BLaER1 treated with 17β-estradiol and CSF1 and Interleukin-3, amounts not matched to agents 10 nM and 100 nM (cell line): ENCODE measurements around the gene TMC1.

Source experiments
- H3K27ac ChIP-seq, 11 experiments: shearing (Covaris generic); formaldehyde crosslinking; 2 replicates each; pipeline ENCODE4 v1.8.1; 2022
- H3K27me3 ChIP-seq, 11 experiments: shearing (Covaris generic); formaldehyde crosslinking; 2 replicates each; pipeline ENCODE4 v1.8.1; 2022
- H3K36me3 ChIP-seq, 11 experiments: shearing (Covaris generic); formaldehyde crosslinking; 2 replicates each; pipeline ENCODE4 v1.8.1; 2022
- H3K4me1 ChIP-seq, 10 experiments: shearing (Covaris generic); formaldehyde crosslinking; 2 replicates each; pipeline ENCODE4 v1.8.1; 2022
- H3K4me2 ChIP-seq, 11 experiments: shearing (Covaris generic); formaldehyde crosslinking; 2 replicates each; pipeline ENCODE4 v1.8.1; 2022
- H3K4me3 ChIP-seq, 10 experiments: shearing (Covaris generic); formaldehyde crosslinking; 2 replicates each; pipeline ENCODE4 v1.8.1; 2022
- H3K9ac ChIP-seq, 11 experiments: shearing (Covaris generic); formaldehyde crosslinking; 2 replicates each; pipeline ENCODE4 v1.8.1; 2022
- H3K9me3 ChIP-seq, 11 experiments: shearing (Covaris generic); formaldehyde crosslinking; replicated peaks in 1 of 11; 2 replicates each; pipeline ENCODE4 v1.8.1; 2022
- H4K20me1 ChIP-seq, 11 experiments: shearing (Covaris generic); formaldehyde crosslinking; 2 replicates each; pipeline ENCODE4 v1.8.1; 2022
- Cebpa-rat ChIP-seq, 11 experiments: shearing (Covaris generic); IDR thresholded peaks; 2 replicates each; pipeline ENCODE4 v1.8.1; 2022

The TMC1 gene

GRCh38 chr9:72577212-72577753 lies 55.9 kb downstream of the TMC1 start:
- no peak for TF ChIP-seq Cebpa-rat (IDR thresholded peaks at IDR 0.05)
- Histone ChIP-seq H3K9ac (no peak overlapping the region), H3K27me3 (no peaks in the 10 kb centered on the region), H4K20me1 (no peaks in the 10 kb centered on the region), H3K9me3 (no peaks in the 10 kb centered on the region), H3K36me3 (no peaks in the 10 kb centered on the region), H3K27ac (no peak overlapping the region), H3K4me3 (no peak overlapping the region), H3K4me1 (peaks cover 0 to 19% (median 0%) of the 10 kb centered on the region in 10 experiments; a peak in 7 of 20 replicates), H3K4me2 (peak overlapping the region in 4 of 11 experiments; percentile 24 to 42 (median 40); a peak in 6 of 22 replicates)

DNA sequence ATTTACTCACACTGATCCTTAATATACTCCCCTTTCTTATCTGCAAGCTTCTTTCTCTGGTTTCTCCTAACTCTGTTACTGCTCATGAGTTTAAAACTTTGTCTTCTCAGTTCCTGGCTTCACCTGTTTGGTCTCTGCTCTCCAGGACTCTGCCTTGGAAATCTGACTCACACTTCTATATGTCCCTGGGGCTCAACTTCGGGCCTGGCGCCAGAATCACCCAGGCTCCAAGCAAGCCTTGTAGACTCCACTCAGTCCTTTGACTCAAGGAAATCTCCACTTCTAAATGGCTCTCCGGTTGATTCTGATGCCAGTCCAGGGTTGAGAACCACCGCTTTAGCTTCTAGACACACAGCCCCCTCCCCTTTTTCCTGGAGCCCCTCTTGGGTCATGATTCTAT lies 57.8 kb downstream of the TMC1 start:
- Histone ChIP-seq H3K4me2 (no peak overlapping the region), H3K27ac (no peak overlapping the region), H3K9me3 (peaks cover 0 to 1% (median 0%) of the 10 kb centered on the region in 11 experiments; a peak in 1 of 22 replicates), H3K9ac (no peak overlapping the region), H4K20me1 (no peaks in the 10 kb centered on the region), H3K4me3 (no peak overlapping the region), H3K27me3 (no peaks in the 10 kb centered on the region), H3K36me3 (no peaks in the 10 kb centered on the region), H3K4me1 (peaks cover 0 to 35% (median 0%) of the 10 kb centered on the region in 10 experiments; a peak in 7 of 20 replicates)
- no peak for TF ChIP-seq Cebpa-rat (IDR thresholded peaks at IDR 0.05)

DNA sequence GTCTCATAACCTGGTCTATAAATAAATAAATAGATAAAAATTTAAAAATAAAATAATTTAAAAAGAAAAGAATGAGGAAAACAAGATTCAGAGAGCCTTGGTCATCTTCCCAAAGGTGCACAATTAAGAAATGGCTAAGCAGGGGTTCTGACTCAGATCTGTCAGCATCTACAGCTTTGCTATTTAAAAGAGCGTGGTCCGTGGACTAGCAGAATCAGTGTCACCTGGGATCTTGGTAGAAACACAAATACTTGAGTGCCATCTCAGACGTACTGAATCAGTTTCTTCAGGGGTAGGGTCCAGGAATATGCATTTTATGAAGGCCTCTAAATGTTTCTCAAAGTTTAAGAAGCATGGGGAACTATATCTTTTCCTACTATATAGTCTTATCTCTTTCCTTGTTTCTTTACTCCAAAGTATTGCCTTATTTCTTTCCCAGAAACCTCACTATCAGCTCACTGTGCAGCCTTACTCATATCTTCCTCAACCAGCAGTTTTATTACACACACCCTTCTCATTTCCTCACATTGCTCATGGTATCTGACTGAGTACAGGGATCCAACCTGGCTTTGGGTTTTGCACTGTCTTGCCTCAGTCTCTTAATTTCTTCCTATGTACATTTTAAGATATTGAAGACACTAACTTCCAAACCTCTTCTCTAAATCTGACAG lies 58.6 kb downstream of the TMC1 start:
- no peak overlapping the region for H3K9ac ChIP-seq
- no peak for TF ChIP-seq Cebpa-rat (IDR thresholded peaks at IDR 0.05)
- no peaks in the 10 kb centered on the region for H3K36me3 ChIP-seq
- H4K20me1 ChIP-seq: no peaks in the 10 kb centered on the region
- no peak overlapping the region for H3K4me3 ChIP-seq
- H3K27me3 ChIP-seq: no peaks in the 10 kb centered on the region
- H3K4me2 ChIP-seq: peak overlapping the region in 1 of 11 experiments; percentile 9; a peak in 1 of 22 replicates
- peaks cover 0 to 9% (median 0%) of the 10 kb centered on the region in 11 experiments; a peak in 6 of 22 replicates for H3K9me3 ChIP-seq
- peaks cover 0 to 43% (median 5%) of the 10 kb centered on the region in 10 experiments; a peak in 9 of 20 replicates for H3K4me1 ChIP-seq
- no peak overlapping the region for H3K27ac ChIP-seq

GRCh38 chr9:72581694-72582093 lies 60.3 kb downstream of the TMC1 start:
- Histone ChIP-seq H3K27me3 (no peaks in the 10 kb centered on the region), H3K9me3 (peaks cover 0 to 17% (median 3%) of the 10 kb centered on the region in 11 experiments; a peak in 8 of 22 replicates), H3K4me2 (no peak overlapping the region), H3K4me1 (peaks cover 0 to 58% (median 21%) of the 10 kb centered on the region in 10 experiments; a peak in 15 of 20 replicates), H3K4me3 (no peak overlapping the region), H3K36me3 (no peaks in the 10 kb centered on the region), H4K20me1 (no peaks in the 10 kb centered on the region), H3K27ac (no peak overlapping the region), H3K9ac (no peak overlapping the region)
- TF ChIP-seq Cebpa-rat (IDR thresholded peaks at IDR 0.05): no peak

DNA sequence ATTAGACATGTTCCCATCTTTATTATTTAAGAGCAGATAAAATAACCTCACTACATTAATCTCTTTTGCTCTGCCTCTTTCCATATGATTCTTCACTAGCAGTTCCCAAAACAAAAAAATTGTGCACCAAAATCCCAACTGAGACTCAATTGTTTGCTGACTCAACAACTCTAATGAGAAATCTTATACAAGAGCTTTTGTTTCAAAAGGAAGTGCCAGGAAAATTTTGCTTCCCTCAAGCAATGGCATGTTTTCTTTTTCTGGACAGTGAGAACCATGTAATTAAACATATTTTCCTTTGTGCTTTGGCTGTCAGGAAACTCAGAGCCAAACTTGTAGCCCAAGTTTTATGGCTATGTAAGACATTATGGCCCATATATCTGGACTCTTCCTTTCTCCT lies 62.0 kb downstream of the TMC1 start:
- peaks cover 0 to 21% (median 3%) of the 10 kb centered on the region in 11 experiments; a peak in 8 of 22 replicates for H3K9me3 ChIP-seq
- no peak for TF ChIP-seq Cebpa-rat (IDR thresholded peaks at IDR 0.05)
- H3K36me3 ChIP-seq: no peaks in the 10 kb centered on the region

DNA sequence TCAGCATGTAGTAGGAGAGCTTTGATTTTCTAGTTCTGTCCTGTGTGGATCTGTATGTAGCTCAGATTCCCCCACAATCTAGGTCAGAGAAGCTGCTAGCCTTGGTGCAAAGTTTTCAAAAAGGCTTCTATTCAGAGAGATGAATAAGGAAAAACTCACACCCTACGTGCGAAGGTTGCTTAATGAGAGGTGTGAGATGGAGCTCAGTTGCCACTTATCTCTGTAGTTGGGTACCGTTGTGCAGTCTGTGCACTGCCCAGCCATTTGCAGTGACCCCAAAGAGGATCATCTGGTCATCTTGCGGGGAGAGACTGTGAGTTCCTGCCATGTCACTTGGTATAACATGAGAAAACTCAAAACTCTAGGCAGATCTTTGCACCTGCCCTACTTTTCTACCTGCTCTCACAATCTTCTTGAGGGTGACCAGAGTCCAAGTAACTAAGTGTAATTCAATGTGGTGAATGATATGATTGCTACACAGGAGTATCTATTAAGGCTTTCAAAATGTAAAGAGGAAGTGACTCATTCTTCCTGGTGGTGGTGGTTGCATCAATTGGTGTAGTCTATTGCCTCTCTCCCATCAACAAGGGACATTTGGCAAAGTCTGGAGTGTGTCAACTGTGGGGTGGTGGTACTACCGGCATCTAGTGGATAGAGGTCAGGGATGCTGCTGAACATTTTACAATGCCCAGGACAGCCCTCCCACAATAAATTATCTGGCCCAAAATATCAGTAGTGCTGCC lies 65.2 kb downstream of the TMC1 start:
- Histone ChIP-seq H3K27me3 (no peaks in the 10 kb centered on the region), H3K4me1 (peaks cover 0 to 85% (median 32%) of the 10 kb centered on the region in 10 experiments; a peak in 15 of 20 replicates), H3K4me2 (peak overlapping the region in 9 of 11 experiments; percentile 29 to 83 (median 76); a peak in 17 of 22 replicates), H4K20me1 (no peaks in the 10 kb centered on the region), H3K4me3 (no peak overlapping the region), H3K9ac (peak overlapping the region in 5 of 11 experiments; percentile 3 to 26 (median 15); a peak in 6 of 22 replicates), H3K36me3 (no peaks in the 10 kb centered on the region), H3K9me3 (peaks cover 0 to 25% (median 3%) of the 10 kb centered on the region in 11 experiments; a peak in 8 of 22 replicates), H3K27ac (peak overlapping the region in 10 of 11 experiments; percentile 54 to 76 (median 60); a peak in 20 of 22 replicates)
- TF ChIP-seq Cebpa-rat (IDR thresholded peaks at IDR 0.05): peak; percentile 35 to 93 (median 73); a peak in 19 of 22 replicates

More for the DNA sequence above, 62.0 kb downstream of the TMC1 start:
- no peaks in the 10 kb centered on the region for H4K20me1 ChIP-seq
- no peak overlapping the region for H3K9ac ChIP-seq
- peaks cover 0 to 64% (median 30%) of the 10 kb centered on the region in 10 experiments; a peak in 15 of 20 replicates for H3K4me1 ChIP-seq
- no peaks in the 10 kb centered on the region for H3K27me3 ChIP-seq
- H3K4me3 ChIP-seq: no peak overlapping the region
- peak overlapping the region in 3 of 11 experiments; percentile 48 to 81 (median 74); a peak in 5 of 22 replicates for H3K4me2 ChIP-seq
- H3K27ac ChIP-seq: peak overlapping the region in 1 of 11 experiments; percentile 2; a peak in 1 of 22 replicates

- H3K36me3 ChIP-seq: no peaks in the 10 kb centered on the region
- peaks cover 0 to 25% (median 3%) of the 10 kb centered on the region in 11 experiments; a peak in 8 of 22 replicates for H3K9me3 ChIP-seq
- H3K4me3 ChIP-seq: no peak overlapping the region
- TF ChIP-seq Cebpa-rat (IDR thresholded peaks at IDR 0.05): no peak
- H3K27me3 ChIP-seq: no peaks in the 10 kb centered on the region
- H3K27ac ChIP-seq: peak overlapping the region in 6 of 11 experiments; percentile 3 to 74 (median 52); a peak in 3 of 22 replicates
- H3K4me1 ChIP-seq: peaks cover 0 to 93% (median 35%) of the 10 kb centered on the region in 10 experiments; a peak in 15 of 20 replicates
- no peaks in the 10 kb centered on the region for H4K20me1 ChIP-seq
- H3K4me2 ChIP-seq: peak overlapping the region in 2 of 11 experiments; percentile 4 to 79; a peak in 2 of 22 replicates
- H3K9ac ChIP-seq: no peak overlapping the region
Observed at GRCh38 chr9:72588336-72588735, 66.9 kb downstream of the TMC1 start.

- peaks cover 0 to 89% (median 33%) of the 10 kb centered on the region in 10 experiments; a peak in 15 of 20 replicates for H3K4me1 ChIP-seq
- H3K4me2 ChIP-seq: peak overlapping the region in 4 of 11 experiments; percentile 14 to 48 (median 34); a peak in 7 of 22 replicates
- no peak for TF ChIP-seq Cebpa-rat (IDR thresholded peaks at IDR 0.05)
Observed at GRCh38 chr9:72589667-72590521, 68.5 kb downstream of the TMC1 start.

More at GRCh38 chr9:72589667-72590521, 68.5 kb downstream of the TMC1 start:
- Histone ChIP-seq H3K9me3 (peaks cover 0 to 20% (median 2%) of the 10 kb centered on the region in 11 experiments; a peak in 7 of 22 replicates), H3K9ac (no peak overlapping the region), H3K27me3 (no peaks in the 10 kb centered on the region), H3K36me3 (no peaks in the 10 kb centered on the region), H3K27ac (peak overlapping the region in 1 of 11 experiments; percentile 13; a peak in 3 of 22 replicates), H4K20me1 (no peaks in the 10 kb centered on the region), H3K4me3 (no peak overlapping the region)
